GM23338 (cell line): Measurements from ENCODE around the gene UHRF1. TPM values are rescaled to one million over a fixed set of nuclear protein-coding genes. Genes with fewer than 3 reads are reported as not detected.

Experiments used
- ATAC-seq: fragments of 200-7000 bp; cut with Tn5 transposase; 3 replicates; pipeline ENCODE4 v1.9.1; 2020
- DNase-seq: peaks from one replicate; pipeline ENCODE4 v3.0.0-alpha.2; 2015; ENCODE audit warnings: low spot score
- H2AFZ ChIP-seq: fragments of 200-600 bp; sonication (generic); 2 replicates; pipeline ENCODE4 v1.8.0; 2016; ENCODE audit warnings: antibody characterized with exemption, mild to moderate bottlenecking, moderate library complexity
- H3F3A ChIP-seq: fragments of 200-600 bp; sonication (generic); replicated peaks from 2 replicates; pipeline ENCODE4 v1.8.0; 2017; ENCODE audit warnings: antibody characterized with exemption, mixed run types, low read depth
- H3K27ac ChIP-seq: fragments of 200-600 bp; sonication (generic); 2 replicates; pipeline ENCODE4 v1.6.1; 2016; ENCODE audit warnings: low read depth
- H3K27me3 ChIP-seq: fragments of 200-600 bp; sonication (generic); 2 replicates; pipeline ENCODE4 v1.8.0; 2016; ENCODE audit warnings: mild to moderate bottlenecking, mixed run types, moderate library complexity; ENCODE audit not compliant: insufficient read depth
- H3K36me3 ChIP-seq: fragments of 200-600 bp; sonication (generic); 2 replicates; pipeline ENCODE4 v1.8.0; 2016; ENCODE audit warnings: mild to moderate bottlenecking; ENCODE audit not compliant: insufficient read depth
- H3K4me1 ChIP-seq: fragments of 200-600 bp; sonication (generic); 2 replicates; pipeline ENCODE4 v1.8.0; 2016; ENCODE audit warnings: mild to moderate bottlenecking, moderate library complexity; ENCODE audit not compliant: insufficient read depth
- H3K4me2 ChIP-seq: fragments of 200-600 bp; sonication (generic); 2 replicates; pipeline ENCODE4 v1.7.1; 2017; ENCODE audit warnings: mixed run types
- H3K4me3 ChIP-seq: fragments of 200-600 bp; sonication (generic); 2 replicates; pipeline ENCODE4 v1.6.1; 2016; ENCODE audit warnings: mixed run types
- H3K79me2 ChIP-seq: fragments of 200-600 bp; sonication (generic); replicated peaks from 2 replicates; pipeline ENCODE4 v1.8.0; 2017; ENCODE audit warnings: mild to moderate bottlenecking; ENCODE audit not compliant: insufficient read depth
- H3K9me2 ChIP-seq: fragments of 200-600 bp; sonication (generic); 2 replicates; pipeline ENCODE4 v1.8.0; 2017; ENCODE audit not compliant: insufficient read depth
- H4K20me1 ChIP-seq: fragments of 200-600 bp; sonication (generic); replicated peaks from 2 replicates; pipeline ENCODE4 v1.8.0; 2017; ENCODE audit warnings: mild to moderate bottlenecking; ENCODE audit not compliant: insufficient read depth
- H3K27ac Mint-ChIP-seq: 2 replicates; pipeline ENCODE4 v1.8.0; 2020; ENCODE audit warnings: inconsistent platforms, mild to moderate bottlenecking, moderate library complexity, mixed read lengths
- H3K27me3 Mint-ChIP-seq: 3 replicates; pipeline ENCODE4 v1.8.0; 2022; ENCODE audit warnings: low read depth, mild to moderate bottlenecking, moderate library complexity, mixed read lengths, inconsistent platforms; ENCODE audit not compliant: insufficient read depth, poor library complexity
- H3K36me3 Mint-ChIP-seq: 3 replicates; pipeline ENCODE4 v1.8.0; 2021; ENCODE audit warnings: low read depth, mild to moderate bottlenecking, inconsistent platforms, moderate library complexity, mixed read lengths
- H3K4me1 Mint-ChIP-seq: 3 replicates; pipeline ENCODE4 v1.8.0; 2020; ENCODE audit warnings: mild to moderate bottlenecking, inconsistent platforms, mixed read lengths
- H3K4me3 Mint-ChIP-seq: 3 replicates; pipeline ENCODE4 v1.8.0; 2021; ENCODE audit warnings: moderate library complexity, mild to moderate bottlenecking, inconsistent platforms, mixed read lengths
- H3K9me3 Mint-ChIP-seq: 3 replicates; pipeline ENCODE4 v1.8.0; 2020; ENCODE audit warnings: moderate library complexity, mild to moderate bottlenecking, inconsistent platforms, mixed read lengths
- CTCF ChIP-seq, 2 experiments: fragments of 200-600 bp in 1 of 2; sonication (generic) in 1 of 2; conservative IDR thresholded peaks; 2 replicates each; pipeline versions ENCODE4 v1.5.1 to v1.6.1; 2016 to 2017; ENCODE audit warnings: antibody characterized with exemption in 2 of 2, low read depth in 2 of 2, mild to moderate bottlenecking in 2 of 2, moderate library complexity in 1 of 2
- EZH2 ChIP-seq: fragments of 200-600 bp; sonication (generic); IDR thresholded peaks from one replicate; pipeline ENCODE4 v1.8.0; 2017; ENCODE audit warnings: antibody characterized with exemption, mild to moderate bottlenecking, low read depth; ENCODE audit not compliant: unreplicated experiment
- EZH2phosphoT487 ChIP-seq: fragments of 200-600 bp; sonication (generic); IDR thresholded peaks from one replicate; pipeline ENCODE4 v1.8.1; 2018; ENCODE audit warnings: antibody characterized with exemption; ENCODE audit not compliant: unreplicated experiment
- JUNB ChIP-seq: IDR thresholded peaks from one replicate; pipeline ENCODE4 v1.6.1; 2016; ENCODE audit warnings: antibody characterized with exemption; ENCODE audit not compliant: unreplicated experiment
- NANOG ChIP-seq: IDR thresholded peaks from 2 replicates; pipeline ENCODE4 v1.6.1; 2016; ENCODE audit warnings: antibody characterized with exemption, borderline replicate concordance
- POLR2AphosphoS5 ChIP-seq: IDR thresholded peaks from 2 replicates; pipeline ENCODE4 v1.6.1; 2016; ENCODE audit warnings: antibody characterized with exemption, low read depth
- STAT1 ChIP-seq: IDR thresholded peaks from one replicate; pipeline ENCODE4 v1.6.1; 2016; ENCODE audit warnings: antibody characterized with exemption; ENCODE audit not compliant: unreplicated experiment
- ZNF331 ChIP-seq: fragments of 250-450 bp; sonication (Bioruptor Pico); IDR thresholded peaks from 2 replicates; pipeline ENCODE4 v1.5.0; 2020; ENCODE audit warnings: low read depth, mild to moderate bottlenecking, moderate library complexity
- polyA plus RNA-seq: library from polyadenylated mRNA; unstranded; fragments of >200 nt; fragmentation: Nextera tagmentation; extraction: Ambion mirVana; gene quantifications from 2 replicates; pipeline ENCODE4 v1.2.1, GENCODE V29; 2016
- total RNA-seq: library from RNA; depleted of rRNA; stranded (reverse); fragments of >200 nt; shearing (Covaris generic); gene quantifications from 2 replicates; pipeline ENCODE4 v1.2.3, GENCODE V29; 2014
- TF ChIP-seq, protein P1 (sequence below): IDR thresholded peaks from 2 replicates; pipeline ENCODE4 v1.6.1; 2016; ENCODE audit warnings: antibody characterized with exemption

The UHRF1 gene
- total and polyA plus RNA-seq, 2 experiments from 2014 or later: 20.3 to 45.7 TPM

- DNase-seq (no peak), ATAC-seq (no peak)
- H3K9me3 Mint-ChIP-seq: no peaks in the 10 kb centered on the region
- Histone ChIP-seq H2AFZ (no peak overlapping the region), H3K9me2 (no peaks in the 10 kb centered on the region), H3K4me3 (no peak overlapping the region), H3K79me2 (peaks cover 11% of the 10 kb centered on the region), H3K4me1 (peaks cover 13% of the 10 kb centered on the region; the same call in 1 of the 2 replicates), H3K36me3 (no peaks in the 10 kb centered on the region; the same call in 1 of the 2 replicates), H3K4me2 (no peak overlapping the region), H3K27ac (no peak overlapping the region), H4K20me1 (peaks cover 10% of the 10 kb centered on the region; the same call in 1 of the 2 replicates), H3F3A (no peaks in the 10 kb centered on the region), H3K27me3 (no peaks in the 10 kb centered on the region)
- peaks cover 16% of the 10 kb centered on the region for H3K27me3 Mint-ChIP-seq
- TF ChIP-seq, protein P1, sequence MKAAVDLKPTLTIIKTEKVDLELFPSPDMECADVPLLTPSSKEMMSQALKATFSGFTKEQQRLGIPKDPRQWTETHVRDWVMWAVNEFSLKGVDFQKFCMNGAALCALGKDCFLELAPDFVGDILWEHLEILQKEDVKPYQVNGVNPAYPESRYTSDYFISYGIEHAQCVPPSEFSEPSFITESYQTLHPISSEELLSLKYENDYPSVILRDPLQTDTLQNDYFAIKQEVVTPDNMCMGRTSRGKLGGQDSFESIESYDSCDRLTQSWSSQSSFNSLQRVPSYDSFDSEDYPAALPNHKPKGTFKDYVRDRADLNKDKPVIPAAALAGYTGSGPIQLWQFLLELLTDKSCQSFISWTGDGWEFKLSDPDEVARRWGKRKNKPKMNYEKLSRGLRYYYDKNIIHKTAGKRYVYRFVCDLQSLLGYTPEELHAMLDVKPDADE: no peak
- TF ChIP-seq EZH2phosphoT487: no peak
- TF ChIP-seq JUNB: no peak
- no peak for TF ChIP-seq STAT1
- no peak for TF ChIP-seq CTCF (conservative IDR thresholded peaks at IDR 0.05; ENCODE audit: low read depth in 2 of 2)
- no peak for TF ChIP-seq ZNF331
- peaks cover 9% of the 10 kb centered on the region for H3K4me1 Mint-ChIP-seq
- no peak overlapping the region for H3K4me3 Mint-ChIP-seq
- H3K27ac Mint-ChIP-seq: 0 out of 2 replicates have a peak overlapping the region, but pooled peaks have one; percentile 40
- peaks cover 39% of the 10 kb centered on the region for H3K36me3 Mint-ChIP-seq
Measured at GRCh38 chr19:4929186-4929585, 19.9 kb downstream of the UHRF1 start.

GRCh38 chr19:4930664-4931063 lies 21.4 kb downstream of the UHRF1 start:
- no peaks in the 10 kb centered on the region for H3F3A ChIP-seq
- peaks cover 7% of the 10 kb centered on the region; the same call in 1 of the 2 replicates for H3K36me3 ChIP-seq
- no peaks in the 10 kb centered on the region for H3K9me2 ChIP-seq
- Mint-ChIP-seq H3K27ac (no peak overlapping the region), H3K4me1 (peaks cover 9% of the 10 kb centered on the region), H3K9me3 (no peaks in the 10 kb centered on the region), H3K36me3 (peaks cover 48% of the 10 kb centered on the region), H3K27me3 (peaks cover 16% of the 10 kb centered on the region), H3K4me3 (no peak overlapping the region)
- ATAC-seq (no peak), DNase-seq (no peak)
- H3K4me2 ChIP-seq: no peak overlapping the region
- H2AFZ ChIP-seq: no peak overlapping the region
- H3K79me2 ChIP-seq: peaks cover 6% of the 10 kb centered on the region
- H3K27me3 ChIP-seq: no peaks in the 10 kb centered on the region
- H4K20me1 ChIP-seq: peaks cover 10% of the 10 kb centered on the region; the same call in 1 of the 2 replicates
- no peak overlapping the region for H3K4me3 ChIP-seq
- no peak overlapping the region for H3K27ac ChIP-seq
- peaks cover 13% of the 10 kb centered on the region; the same call in 1 of the 2 replicates for H3K4me1 ChIP-seq
- TF ChIP-seq CTCF (conservative IDR thresholded peaks at IDR 0.05; ENCODE audit: low read depth in 2 of 2) (no peak), STAT1 (no peak), POLR2AphosphoS5 (no peak), NANOG (no peak), EZH2 (no peak)
- TF ChIP-seq, protein P1: no peak
